ENCODE results near the gene KRT33B. TPM values are rescaled to one million over a fixed set of nuclear protein-coding genes. Genes with fewer than 3 reads are reported as not detected.
"Not testable (repeated sequence)": the region's sequence is repeated elsewhere in the genome, so short reads cannot be mapped to it uniquely, and the experiment has no call there.

Gene KRT33B
- total RNA-seq, 2 experiments from 2014 or later, result not detected

GRCh38 chr17:41363881-41364280 lies 5.7 kb downstream of the KRT33B start:
- Mint-ChIP-seq H3K4me1 (ENCODE audit: low read depth) (no peaks in the 10 kb centered on the region), H3K36me3 (ENCODE audit: low read depth) (no peaks in the 10 kb centered on the region), H3K4me3 (no peak overlapping the region), H3K27ac (no peak overlapping the region), H3K9me3 (ENCODE audit: insufficient read depth) (peaks cover 8% of the 10 kb centered on the region), H3K27me3 (ENCODE audit: low read depth) (no peaks in the 10 kb centered on the region)
- ATAC-seq, result no peak
- CTCF ChIA-PET, result no interaction called here
- DNase-seq, result no peak
- POLR2A ChIA-PET, result no interaction called here

GRCh38 chr17:41360296-41360995 lies 9.2 kb downstream of the KRT33B start:
- H3K4me3 Mint-ChIP-seq, result no peak overlapping the region
- ChIA-PET CTCF (no interaction called here), POLR2A (no interaction called here)
- no peak overlapping the region for H3K27ac Mint-ChIP-seq
- no peaks in the 10 kb centered on the region for H3K4me1 Mint-ChIP-seq (ENCODE audit: low read depth)
- DNase-seq (no peak), ATAC-seq (no peak)
- H3K27me3 Mint-ChIP-seq (ENCODE audit: low read depth), result peaks cover 7% of the 10 kb centered on the region
- peaks cover 8% of the 10 kb centered on the region for H3K9me3 Mint-ChIP-seq (ENCODE audit: insufficient read depth)
- H3K36me3 Mint-ChIP-seq (ENCODE audit: low read depth), result no peaks in the 10 kb centered on the region

GRCh38 chr17:41354536-41354935 lies 15.1 kb downstream of the KRT33B start:
- Mint-ChIP-seq H3K4me1 (ENCODE audit: low read depth) (no peaks in the 10 kb centered on the region), H3K27ac (no peak overlapping the region), H3K36me3 (ENCODE audit: low read depth) (no peaks in the 10 kb centered on the region), H3K4me3 (no peak overlapping the region), H3K27me3 (ENCODE audit: low read depth) (peaks cover 21% of the 10 kb centered on the region), H3K9me3 (ENCODE audit: insufficient read depth) (no peaks in the 10 kb centered on the region)
- ChIA-PET POLR2A (no interaction called here), CTCF (no interaction called here)
- ATAC-seq (no peak), DNase-seq (no peak)

GRCh38 chr17:41352597-41353366 lies 16.8 kb downstream of the KRT33B start:
- no peaks in the 10 kb centered on the region for H3K9me3 Mint-ChIP-seq (ENCODE audit: insufficient read depth)
- no peak overlapping the region for H3K27ac Mint-ChIP-seq
- no peaks in the 10 kb centered on the region for H3K36me3 Mint-ChIP-seq (ENCODE audit: low read depth)
- no peak for ATAC-seq
- H3K4me3 Mint-ChIP-seq, result no peak overlapping the region
- peaks cover 21% of the 10 kb centered on the region for H3K27me3 Mint-ChIP-seq (ENCODE audit: low read depth)
- no peak for DNase-seq
- ChIA-PET POLR2A (no interaction called here), CTCF (interaction anchor here (1.1 kb wide), 1 partner anchor 310 kb away, joined by 3 read pairs; no protein-coding TSS in a partner anchor)
- H3K4me1 Mint-ChIP-seq (ENCODE audit: low read depth), result no peaks in the 10 kb centered on the region

- no peak overlapping the region for H3K4me3 Mint-ChIP-seq
- H3K27me3 Mint-ChIP-seq (ENCODE audit: low read depth), result peaks cover 14% of the 10 kb centered on the region
- ChIA-PET CTCF (interaction anchor here (1.8 kb wide), 1 partner anchor 10 kb away, joined by 5 read pairs; no protein-coding TSS in a partner anchor), POLR2A (interaction anchor here (0.6 kb wide), 1 partner anchor 379 kb away, joined by 3 read pairs; no protein-coding TSS in a partner anchor)
- no peaks in the 10 kb centered on the region for H3K9me3 Mint-ChIP-seq (ENCODE audit: insufficient read depth)
- H3K4me1 Mint-ChIP-seq (ENCODE audit: low read depth), result no peaks in the 10 kb centered on the region
- ATAC-seq, result no peak
- no peak overlapping the region for H3K27ac Mint-ChIP-seq
- no peaks in the 10 kb centered on the region for H3K36me3 Mint-ChIP-seq (ENCODE audit: low read depth)
- no peak for DNase-seq
These were observed 18.4 kb downstream of the KRT33B start for GRCh38 chr17:41351177-41351576.

GRCh38 chr17:41350381-41350878 lies 19.2 kb downstream of the KRT33B start, which contains the start of gene KRT33A:
Gene KRT33A, minus strand, starts transcription at chr17:41350828. Its CDS starts 61 bp downstream, at chr17:41350767.
- ATAC-seq; H3K27ac Mint-ChIP-seq; H3K4me3 Mint-ChIP-seq; DNase-seq; H3K9me3 Mint-ChIP-seq (ENCODE audit: insufficient read depth); POLR2A ChIA-PET; H3K4me1 Mint-ChIP-seq (ENCODE audit: low read depth); H3K36me3 Mint-ChIP-seq (ENCODE audit: low read depth): not testable (repeated sequence)
- CTCF ChIA-PET, result interaction anchor here (1.2 to 1.8 kb wide), 2 partner anchors 9 to 27 kb away, joined by 3 to 5 read pairs; no protein-coding TSS in a partner anchor
- H3K27me3 Mint-ChIP-seq (ENCODE audit: low read depth), result peaks cover 14% of the 10 kb centered on the region

GRCh38 chr17:41347869-41348760 lies 21.5 kb downstream of the KRT33B start:
- Mint-ChIP-seq H3K27ac (no peak overlapping the region), H3K9me3 (ENCODE audit: insufficient read depth) (peaks cover 8% of the 10 kb centered on the region), H3K4me3 (no peak overlapping the region), H3K36me3 (ENCODE audit: low read depth) (peaks cover 3% of the 10 kb centered on the region), H3K27me3 (ENCODE audit: low read depth) (peaks cover 6% of the 10 kb centered on the region), H3K4me1 (ENCODE audit: low read depth) (no peaks in the 10 kb centered on the region)
- ATAC-seq (no peak), DNase-seq (no peak)
- POLR2A ChIA-PET, result no interaction called here
- CTCF ChIA-PET, result no interaction called here

- Mint-ChIP-seq H3K36me3 (ENCODE audit: low read depth) (peaks cover 14% of the 10 kb centered on the region), H3K9me3 (ENCODE audit: insufficient read depth) (peaks cover 21% of the 10 kb centered on the region)
- POLR2A ChIA-PET; H3K4me1 Mint-ChIP-seq (ENCODE audit: low read depth); H3K27ac Mint-ChIP-seq; H3K4me3 Mint-ChIP-seq; H3K27me3 Mint-ChIP-seq (ENCODE audit: low read depth); ATAC-seq; DNase-seq: not testable (repeated sequence)
- CTCF ChIA-PET, result interaction anchor here (2.2 kb wide), 1 partner anchor 24 kb away, joined by 6 read pairs; no protein-coding TSS in a partner anchor
These were observed 23.2 kb downstream of the KRT33B start for GRCh38 chr17:41346421-41346820.

- peaks cover 11% of the 10 kb centered on the region for H3K4me1 Mint-ChIP-seq (ENCODE audit: low read depth)
- ATAC-seq (no peak), DNase-seq (no peak)
- ChIA-PET CTCF (interaction anchor here (2.2 kb wide), 1 partner anchor 24 kb away, joined by 6 read pairs; no protein-coding TSS in a partner anchor), POLR2A (no interaction called here)
- no peak overlapping the region for H3K4me3 Mint-ChIP-seq
- peaks cover 21% of the 10 kb centered on the region for H3K9me3 Mint-ChIP-seq (ENCODE audit: insufficient read depth)
- no peak overlapping the region for H3K27ac Mint-ChIP-seq
- peaks cover 14% of the 10 kb centered on the region for H3K36me3 Mint-ChIP-seq (ENCODE audit: low read depth)
- H3K27me3 Mint-ChIP-seq (ENCODE audit: low read depth), result no peaks in the 10 kb centered on the region
These were observed 23.6 kb downstream of the KRT33B start for GRCh38 chr17:41345992-41346391.

- CTCF ChIA-PET, result no interaction called here
- no peak overlapping the region for H3K4me3 Mint-ChIP-seq
- peaks cover 37% of the 10 kb centered on the region for H3K4me1 Mint-ChIP-seq (ENCODE audit: low read depth)
- no peak overlapping the region for H3K27ac Mint-ChIP-seq
- DNase-seq, result no peak
- no peaks in the 10 kb centered on the region for H3K27me3 Mint-ChIP-seq (ENCODE audit: low read depth)
- POLR2A ChIA-PET, result no interaction called here
- H3K36me3 Mint-ChIP-seq (ENCODE audit: low read depth), result peaks cover 16% of the 10 kb centered on the region
- ATAC-seq, result no peak
- peaks cover 21% of the 10 kb centered on the region for H3K9me3 Mint-ChIP-seq (ENCODE audit: insufficient read depth)
These were observed 26.6 kb downstream of the KRT33B start for GRCh38 chr17:41343029-41343428.
